ENCODE data around the gene TSFM.

GRCh38 chr12:57762463-57762862, 20.1 kb upstream of the TSFM start:
- TF ChIP-seq EP300 (IDR thresholded peaks at IDR 0.05; ENCODE audit: low read depth) (no peak), CTCF (IDR thresholded peaks at IDR 0.05) (no peak), POLR2AphosphoS5 (IDR thresholded peaks at IDR 0.05) (no peak), POLR2A (IDR thresholded peaks at IDR 0.05) (no peak)
